ENCODE data around the gene TNS3.
"Not testable (repeated sequence)": the region's sequence is repeated elsewhere in the genome, so short reads cannot be mapped to it uniquely, and the experiment has no call there.

The TNS3 gene

GRCh38 chr7:47602272-47603004 is 20.5 kb upstream of the TNS3 start:
- DNase-seq = no peak

GRCh38 chr7:47601881-47602249 is 20.0 kb upstream of the TNS3 start:
- no peak for DNase-seq

GRCh38 chr7:47601119-47601880 is 19.4 kb upstream of the TNS3 start:
- DNase-seq = no peak

- no peak for DNase-seq
Measured at GRCh38 chr7:47600199-47601118, 18.5 kb upstream of the TNS3 start.

- no peak for DNase-seq
Measured at GRCh38 chr7:47597379-47597778, 15.5 kb upstream of the TNS3 start.

- no peak for DNase-seq
Measured at GRCh38 chr7:47596502-47597202, 14.7 kb upstream of the TNS3 start.

GRCh38 chr7:47594406-47594805 is 12.5 kb upstream of the TNS3 start:
- DNase-seq = no peak

- DNase-seq = no peak
Measured at GRCh38 chr7:47591655-47592572, 10.0 kb upstream of the TNS3 start.

- DNase-seq = no peak
Measured at GRCh38 chr7:47591089-47591654, 9.3 kb upstream of the TNS3 start.

GRCh38 chr7:47590215-47590614 is 8.3 kb upstream of the TNS3 start:
- DNase-seq = not testable (repeated sequence)

GRCh38 chr7:47588704-47589225 is 6.9 kb upstream of the TNS3 start:
- no peak for DNase-seq

GRCh38 chr7:47587976-47588375 is 6.1 kb upstream of the TNS3 start:
- DNase-seq = peak; percentile 30

GRCh38 chr7:47587351-47587750 is 5.4 kb upstream of the TNS3 start:
- peak; percentile 31 for DNase-seq

- peak; percentile 22 for DNase-seq
Measured at GRCh38 chr7:47586925-47587324, 5.0 kb upstream of the TNS3 start.

- DNase-seq = peak; percentile 12
Measured at GRCh38 chr7:47586161-47586670, 4.3 kb upstream of the TNS3 start.

GRCh38 chr7:47584536-47584895 is 2.6 kb upstream of the TNS3 start:
- DNase-seq = no peak

- peak; percentile 80 for DNase-seq
Measured at GRCh38 chr7:47583739-47584535, 2.0 kb upstream of the TNS3 start.

GRCh38 chr7:47582764-47583738 is 1.1 kb upstream of the TNS3 start:
- DNase-seq = peak; percentile 87

GRCh38 chr7:47581438-47581803 is 490 bp downstream of the TNS3 start:
- DNase-seq = no peak

Measured in left hindlimb (tissue), 1 donor.